Astrocyte (in vitro differentiated cells and primary cell): ENCODE measurements around the gene AMH. TPM values are rescaled to one million over a fixed set of nuclear protein-coding genes. Genes with fewer than 3 reads are reported as not detected.
A peak's percentile ranks its signal among the peaks of the same experiment; 100 is the strongest.

Experiments
- DNase-seq: peaks from one replicate; pipeline ENCODE4 v3.0.0-alpha.2; 2010; ENCODE audit warnings: low read depth
- FAIRE-seq: peaks from 2 replicates; lab custom pipeline; 2011; peaks lifted over from hg19 to GRCh38; lab: Jason Lieb, UNC
- H2AFZ ChIP-seq: 2 replicates; pipeline ENCODE4 v1.6.0; 2012; ENCODE audit warnings: low read depth, low read length, inconsistent platforms
- H3K27ac ChIP-seq: 2 replicates; pipeline ENCODE4 v1.5.1; 2011; ENCODE audit warnings: low read depth, low read length, inconsistent platforms
- H3K27me3 ChIP-seq: 2 replicates; pipeline ENCODE4 v1.6.0; 2011; ENCODE audit warnings: low read length, inconsistent platforms; ENCODE audit not compliant: insufficient read depth
- H3K36me3 ChIP-seq: 2 replicates; pipeline ENCODE4 v1.5.1; 2011; ENCODE audit warnings: low read length, inconsistent platforms; ENCODE audit not compliant: insufficient read depth
- H3K4me1 ChIP-seq: 2 replicates; pipeline ENCODE4 v1.5.1; 2011; ENCODE audit warnings: low read length, inconsistent platforms; ENCODE audit not compliant: insufficient read depth
- H3K4me2 ChIP-seq: 2 replicates; pipeline ENCODE4 v1.6.0; 2012; ENCODE audit warnings: low read length, inconsistent platforms
- H3K4me3 ChIP-seq: 2 replicates; pipeline ENCODE4 v1.5.1; 2011; ENCODE audit warnings: low read depth, mild to moderate bottlenecking, low read length, inconsistent platforms; ENCODE audit not compliant: insufficient read depth
- H3K79me2 ChIP-seq: 2 replicates; pipeline ENCODE4 v1.6.0; 2012; ENCODE audit warnings: mild to moderate bottlenecking, low read length, inconsistent platforms; ENCODE audit not compliant: insufficient read depth
- H3K9ac ChIP-seq: 2 replicates; pipeline ENCODE4 v1.6.0; 2012; ENCODE audit warnings: mild to moderate bottlenecking, low read length, inconsistent platforms
- H3K9me3 ChIP-seq: 2 replicates; pipeline ENCODE4 v1.5.1; 2012; ENCODE audit warnings: low read depth, mild to moderate bottlenecking, low read length, inconsistent platforms; ENCODE audit not compliant: insufficient read depth
- H4K20me1 ChIP-seq: 2 replicates; pipeline ENCODE4 v1.6.0; 2012; ENCODE audit warnings: low read length, inconsistent platforms; ENCODE audit not compliant: insufficient read depth
- H3K27ac Mint-ChIP-seq: one replicate; pipeline ENCODE4 v1.8.0; 2021; ENCODE audit warnings: mild to moderate bottlenecking, mixed read lengths; ENCODE audit not compliant: unreplicated experiment
- H3K27me3 Mint-ChIP-seq: one replicate; pipeline ENCODE4 v1.8.0; 2021; ENCODE audit warnings: low read depth, mixed read lengths; ENCODE audit not compliant: unreplicated experiment
- H3K36me3 Mint-ChIP-seq: one replicate; pipeline ENCODE4 v1.8.0; 2021; ENCODE audit warnings: low read depth, mixed read lengths; ENCODE audit not compliant: unreplicated experiment
- H3K4me1 Mint-ChIP-seq: one replicate; pipeline ENCODE4 v1.8.0; 2021; ENCODE audit warnings: low read depth, mixed read lengths; ENCODE audit not compliant: unreplicated experiment
- H3K4me3 Mint-ChIP-seq: one replicate; pipeline ENCODE4 v1.8.0; 2021; ENCODE audit warnings: mild to moderate bottlenecking, moderate library complexity, mixed read lengths; ENCODE audit not compliant: unreplicated experiment
- H3K9me3 Mint-ChIP-seq: one replicate; pipeline ENCODE4 v1.8.0; 2021; ENCODE audit warnings: mild to moderate bottlenecking, mixed read lengths; ENCODE audit not compliant: unreplicated experiment
- CTCF ChIP-seq: IDR thresholded peaks from 2 replicates; pipeline ENCODE4 v1.5.1; 2011; ENCODE audit warnings: low read depth, mild to moderate bottlenecking, inconsistent platforms, low read length, moderate library complexity; ENCODE audit not compliant: insufficient read depth
- EZH2 ChIP-seq: IDR thresholded peaks from 2 replicates; pipeline ENCODE4 v1.6.1; 2012; ENCODE audit warnings: mild to moderate bottlenecking, low read length, inconsistent platforms; ENCODE audit not compliant: insufficient read depth
- total RNA-seq: library from RNA; stranded (reverse); gene quantifications from 2 replicates; pipeline ENCODE4 v1.2.1, GENCODE V29; 2021

AMH gene
- total RNA-seq, 1 donor from 2014 or later, result 4.6 TPM

- Histone ChIP-seq H3K27ac (no peak overlapping the region), H3K4me2 (no peak overlapping the region), H3K9ac (no peak overlapping the region), H2AFZ (no peak overlapping the region), H3K4me1 (peaks cover 8% of the 10 kb centered on the region), H3K9me3 (no peaks in the 10 kb centered on the region), H3K27me3 (no peaks in the 10 kb centered on the region), H3K36me3 (peaks cover 6% of the 10 kb centered on the region), H4K20me1 (peaks cover 19% of the 10 kb centered on the region), H3K4me3 (no peak overlapping the region), H3K79me2 (no peaks in the 10 kb centered on the region)
- no peak for TF ChIP-seq CTCF
- TF ChIP-seq EZH2, result no peak
- no peak for FAIRE-seq
- no peak for DNase-seq
- peaks cover 8% of the 10 kb centered on the region for H3K36me3 Mint-ChIP-seq
- no peaks in the 10 kb centered on the region for H3K4me1 Mint-ChIP-seq
- H3K9me3 Mint-ChIP-seq, result no peaks in the 10 kb centered on the region
- H3K27ac Mint-ChIP-seq, result peak overlapping the region; percentile 1
- H3K27me3 Mint-ChIP-seq, result no peaks in the 10 kb centered on the region
- H3K4me3 Mint-ChIP-seq, result no peak overlapping the region
These were observed 23.6 kb upstream of the AMH start for GRCh38 chr19:2225415-2226050.

- Histone ChIP-seq H3K4me3 (no peak overlapping the region), H3K79me2 (no peaks in the 10 kb centered on the region), H3K9me3 (no peaks in the 10 kb centered on the region), H3K4me1 (peaks cover 5% of the 10 kb centered on the region), H3K36me3 (peaks cover 6% of the 10 kb centered on the region), H3K4me2 (no peak overlapping the region), H3K27me3 (no peaks in the 10 kb centered on the region), H3K9ac (no peak overlapping the region), H4K20me1 (peaks cover 18% of the 10 kb centered on the region), H2AFZ (no peak overlapping the region), H3K27ac (no peak overlapping the region)
- Mint-ChIP-seq H3K9me3 (no peaks in the 10 kb centered on the region), H3K27ac (no peak overlapping the region), H3K27me3 (no peaks in the 10 kb centered on the region), H3K4me3 (no peak overlapping the region), H3K36me3 (peaks cover 8% of the 10 kb centered on the region), H3K4me1 (no peaks in the 10 kb centered on the region)
- FAIRE-seq (no peak), DNase-seq (no peak)
- TF ChIP-seq EZH2 (no peak), CTCF (no peak)
These were observed 22.9 kb upstream of the AMH start for GRCh38 chr19:2226051-2226839.
